ENCODE results near the gene ZBTB16. TPM values are rescaled to one million over a fixed set of nuclear protein-coding genes. Genes with fewer than 3 reads are reported as not detected.

The ZBTB16 gene
- total and polyA plus RNA-seq, 4 donors, result 21.4 to 224 (median 102) TPM

DNA sequence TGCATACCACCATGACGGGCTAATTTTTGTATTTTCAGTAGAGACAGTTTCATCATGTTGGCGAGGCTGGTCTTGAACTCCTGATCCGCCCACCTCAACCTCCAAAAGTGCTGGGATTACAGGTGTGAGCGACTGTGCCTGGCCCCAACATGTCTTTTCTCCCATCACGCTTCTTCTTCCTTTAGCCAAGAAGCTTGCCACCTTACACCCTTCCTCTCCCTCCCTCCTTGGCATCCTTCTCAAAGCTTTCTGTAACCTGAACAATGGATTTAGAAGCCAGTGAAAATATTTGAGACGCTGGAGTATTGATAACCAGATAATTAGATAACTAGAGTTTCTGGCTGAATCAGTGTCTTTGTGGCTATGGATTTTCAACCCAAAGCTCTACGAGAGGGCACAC, 225.4 kb downstream of the ZBTB16 start:
- Histone ChIP-seq H3K4me1 (ENCODE audit: control insufficient read depth in 5 of 5, insufficient read depth in 5 of 5, low read length in 5 of 5) (peaks cover 0 to 7% (median 0%) of the 10 kb centered on the region in 5 donors), H3K27ac (ENCODE audit: low read depth in 1 of 2, low read length in 1 of 2) (no peak overlapping the region), H3K4me3 (no peak overlapping the region), H3K36me3 (ENCODE audit: control insufficient read depth in 4 of 4, insufficient read depth in 4 of 4, low read length in 4 of 4) (no peaks in the 10 kb centered on the region), H3K27me3 (ENCODE audit: control insufficient read depth in 3 of 3, insufficient read depth in 3 of 3, low read length in 2 of 3) (peaks cover 0 to 2% (median 0%) of the 10 kb centered on the region in 3 donors), H3K9ac (ENCODE audit: insufficient read depth in 1 of 2, low read length in 2 of 2) (no peak overlapping the region), H3K9me3 (ENCODE audit: control insufficient read depth in 4 of 4, insufficient read depth in 3 of 4, low read length in 3 of 4) (no peaks in the 10 kb centered on the region)
- ATAC-seq (ENCODE audit: insufficient read depth, low FRiP score) (no peak), DNase-seq (no peak)
- TF ChIP-seq, protein P1, sequence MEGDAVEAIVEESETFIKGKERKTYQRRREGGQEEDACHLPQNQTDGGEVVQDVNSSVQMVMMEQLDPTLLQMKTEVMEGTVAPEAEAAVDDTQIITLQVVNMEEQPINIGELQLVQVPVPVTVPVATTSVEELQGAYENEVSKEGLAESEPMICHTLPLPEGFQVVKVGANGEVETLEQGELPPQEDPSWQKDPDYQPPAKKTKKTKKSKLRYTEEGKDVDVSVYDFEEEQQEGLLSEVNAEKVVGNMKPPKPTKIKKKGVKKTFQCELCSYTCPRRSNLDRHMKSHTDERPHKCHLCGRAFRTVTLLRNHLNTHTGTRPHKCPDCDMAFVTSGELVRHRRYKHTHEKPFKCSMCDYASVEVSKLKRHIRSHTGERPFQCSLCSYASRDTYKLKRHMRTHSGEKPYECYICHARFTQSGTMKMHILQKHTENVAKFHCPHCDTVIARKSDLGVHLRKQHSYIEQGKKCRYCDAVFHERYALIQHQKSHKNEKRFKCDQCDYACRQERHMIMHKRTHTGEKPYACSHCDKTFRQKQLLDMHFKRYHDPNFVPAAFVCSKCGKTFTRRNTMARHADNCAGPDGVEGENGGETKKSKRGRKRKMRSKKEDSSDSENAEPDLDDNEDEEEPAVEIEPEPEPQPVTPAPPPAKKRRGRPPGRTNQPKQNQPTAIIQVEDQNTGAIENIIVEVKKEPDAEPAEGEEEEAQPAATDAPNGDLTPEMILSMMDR (IDR thresholded peaks at IDR 0.05; ENCODE audit: control extremely low read depth, extremely low read depth), result no peak
- WGBS, 2 donors, result 94 to 97% methylated on average over 7 of the region's 7 CpGs

DNA sequence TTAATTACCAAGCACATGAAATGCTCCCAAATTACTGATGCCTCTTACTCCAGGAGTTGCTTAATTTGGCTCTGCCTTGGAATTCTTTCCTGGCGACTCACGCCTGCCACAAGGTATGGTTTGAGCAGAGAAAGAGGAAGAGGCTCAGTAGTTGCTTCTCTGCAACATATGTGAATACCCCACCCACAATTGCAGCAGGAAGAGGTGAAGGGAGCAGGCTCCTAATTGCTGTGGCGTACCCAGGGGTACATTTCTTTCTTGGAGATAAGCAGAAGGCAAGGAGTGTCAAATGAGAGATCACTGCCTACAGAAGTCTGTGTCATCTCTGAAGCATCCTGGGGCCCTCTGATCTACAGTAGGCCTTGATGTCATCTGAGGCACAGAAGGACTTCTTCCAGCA, 226.1 kb downstream of the ZBTB16 start:
- H3K9me3 ChIP-seq (ENCODE audit: control insufficient read depth in 4 of 4, insufficient read depth in 3 of 4, low read length in 3 of 4), result no peaks in the 10 kb centered on the region
- H3K36me3 ChIP-seq (ENCODE audit: control insufficient read depth in 4 of 4, insufficient read depth in 4 of 4, low read length in 4 of 4), result no peaks in the 10 kb centered on the region
- H3K9ac ChIP-seq (ENCODE audit: insufficient read depth in 1 of 2, low read length in 2 of 2), result no peak overlapping the region
- ATAC-seq (ENCODE audit: insufficient read depth, low FRiP score) (no peak), DNase-seq (no peak)
- H3K4me1 ChIP-seq (ENCODE audit: control insufficient read depth in 5 of 5, insufficient read depth in 5 of 5, low read length in 5 of 5), result peaks cover 0 to 4% (median 0%) of the 10 kb centered on the region in 5 donors
- H3K4me3 ChIP-seq, result no peak overlapping the region
- no peak overlapping the region for H3K27ac ChIP-seq (ENCODE audit: low read depth in 1 of 2, low read length in 1 of 2)
- no peaks in the 10 kb centered on the region for H3K27me3 ChIP-seq (ENCODE audit: control insufficient read depth in 3 of 3, insufficient read depth in 3 of 3, low read length in 2 of 3)
- 42 to 78% methylated on average over 3 of the region's 3 CpGs for WGBS, 2 donors
- TF ChIP-seq, protein P1 (IDR thresholded peaks at IDR 0.05; ENCODE audit: control extremely low read depth, extremely low read depth), result no peak

DNA sequence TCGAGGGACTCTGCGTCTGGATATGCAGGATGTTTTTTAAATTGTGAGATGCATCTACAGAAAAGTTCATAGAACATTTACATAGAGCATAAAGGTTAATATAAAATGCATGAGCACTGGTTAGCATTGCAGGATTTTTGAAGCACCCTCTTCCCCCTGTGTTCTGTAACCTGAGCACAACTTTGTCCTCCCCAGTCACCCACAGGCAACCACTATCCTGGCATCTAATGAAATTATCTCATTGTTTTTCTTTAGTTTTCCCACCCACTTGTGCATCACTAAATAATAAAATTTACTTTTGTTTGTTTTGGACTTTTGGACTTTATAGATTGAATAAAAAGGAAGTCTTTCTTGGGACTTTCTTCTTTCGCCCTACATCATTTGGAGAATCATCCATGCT, 226.7 kb downstream of the ZBTB16 start:
- ATAC-seq (ENCODE audit: insufficient read depth, low FRiP score) (no peak), DNase-seq (no peak)
- TF ChIP-seq, protein P1 (IDR thresholded peaks at IDR 0.05; ENCODE audit: control extremely low read depth, extremely low read depth), result no peak
- no peaks in the 10 kb centered on the region for H3K27me3 ChIP-seq (ENCODE audit: control insufficient read depth in 3 of 3, insufficient read depth in 3 of 3, low read length in 2 of 3)
- H3K36me3 ChIP-seq (ENCODE audit: control insufficient read depth in 4 of 4, insufficient read depth in 4 of 4, low read length in 4 of 4), result no peaks in the 10 kb centered on the region
- WGBS, 2 donors, result 95 to 97% methylated on average over 3 of the region's 3 CpGs
- no peak overlapping the region for H3K4me3 ChIP-seq
- H3K4me1 ChIP-seq (ENCODE audit: control insufficient read depth in 5 of 5, insufficient read depth in 5 of 5, low read length in 5 of 5), result no peaks in the 10 kb centered on the region
- no peaks in the 10 kb centered on the region for H3K9me3 ChIP-seq (ENCODE audit: control insufficient read depth in 4 of 4, insufficient read depth in 3 of 4, low read length in 3 of 4)
- H3K27ac ChIP-seq (ENCODE audit: low read depth in 1 of 2, low read length in 1 of 2), result no peak overlapping the region
- H3K9ac ChIP-seq (ENCODE audit: insufficient read depth in 1 of 2, low read length in 2 of 2), result no peak overlapping the region

DNA sequence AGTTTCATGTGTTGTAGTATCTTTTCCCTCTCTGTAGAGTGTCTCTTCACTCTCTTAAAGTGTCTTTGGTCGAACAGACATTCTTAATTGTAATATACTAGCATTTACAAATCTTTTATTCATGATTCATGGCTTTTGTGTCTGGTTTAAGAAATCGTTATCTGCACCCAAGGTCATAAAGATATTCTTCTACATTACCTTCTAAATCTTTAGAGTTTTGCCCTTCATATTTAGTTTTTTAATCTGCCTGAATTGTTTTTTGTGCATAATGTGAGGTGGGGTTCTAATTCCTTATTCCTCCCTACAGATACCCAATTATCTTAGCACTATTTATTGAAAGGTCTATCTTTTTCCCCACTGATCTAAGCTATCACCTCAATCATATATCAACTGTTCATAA, 227.6 kb downstream of the ZBTB16 start:
- peaks cover 0 to 3% (median 0%) of the 10 kb centered on the region in 5 donors for H3K4me1 ChIP-seq (ENCODE audit: control insufficient read depth in 5 of 5, insufficient read depth in 5 of 5, low read length in 5 of 5)
- H3K4me3 ChIP-seq, result no peak overlapping the region
- TF ChIP-seq, protein P1 (IDR thresholded peaks at IDR 0.05; ENCODE audit: control extremely low read depth, extremely low read depth), result no peak
- no peaks in the 10 kb centered on the region for H3K36me3 ChIP-seq (ENCODE audit: control insufficient read depth in 4 of 4, insufficient read depth in 4 of 4, low read length in 4 of 4)
- no peaks in the 10 kb centered on the region for H3K27me3 ChIP-seq (ENCODE audit: control insufficient read depth in 3 of 3, insufficient read depth in 3 of 3, low read length in 2 of 3)
- ATAC-seq (ENCODE audit: insufficient read depth, low FRiP score), result no peak
- no peaks in the 10 kb centered on the region for H3K9me3 ChIP-seq (ENCODE audit: control insufficient read depth in 4 of 4, insufficient read depth in 3 of 4, low read length in 3 of 4)
- no peak overlapping the region for H3K27ac ChIP-seq (ENCODE audit: low read depth in 1 of 2, low read length in 1 of 2)
- WGBS, 2 donors, result 89 to 95% methylated on average over 2 of the region's 2 CpGs
- no peak for DNase-seq
- no peak overlapping the region for H3K9ac ChIP-seq (ENCODE audit: insufficient read depth in 1 of 2, low read length in 2 of 2)
